Measurements from ENCODE around the gene LIMS3. TPM values are rescaled to one million over a fixed set of nuclear protein-coding genes. Genes with fewer than 3 reads are reported as not detected.
"Not testable (repeated sequence)": the region's sequence is repeated elsewhere in the genome, so short reads cannot be mapped to it uniquely, and the experiment has no call there.

Gene LIMS3, protein sequence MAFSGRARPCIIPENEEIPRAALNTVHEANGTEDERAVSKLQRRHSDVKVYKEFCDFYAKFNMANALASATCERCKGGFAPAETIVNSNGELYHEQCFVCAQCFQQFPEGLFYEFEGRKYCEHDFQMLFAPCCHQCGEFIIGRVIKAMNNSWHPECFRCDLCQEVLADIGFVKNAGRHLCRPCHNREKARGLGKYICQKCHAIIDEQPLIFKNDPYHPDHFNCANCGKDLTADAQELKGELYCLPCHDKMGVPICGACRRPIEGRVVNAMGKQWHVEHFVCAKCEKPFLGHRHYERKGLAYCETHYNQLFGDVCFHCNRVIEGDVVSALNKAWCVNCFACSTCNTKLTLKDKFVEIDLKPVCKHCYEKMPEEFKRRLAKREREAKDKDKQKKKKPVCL
- not detected in 2 replicates for total RNA-seq (2014; rRNA removed; shearing (Covaris generic))

DNA sequence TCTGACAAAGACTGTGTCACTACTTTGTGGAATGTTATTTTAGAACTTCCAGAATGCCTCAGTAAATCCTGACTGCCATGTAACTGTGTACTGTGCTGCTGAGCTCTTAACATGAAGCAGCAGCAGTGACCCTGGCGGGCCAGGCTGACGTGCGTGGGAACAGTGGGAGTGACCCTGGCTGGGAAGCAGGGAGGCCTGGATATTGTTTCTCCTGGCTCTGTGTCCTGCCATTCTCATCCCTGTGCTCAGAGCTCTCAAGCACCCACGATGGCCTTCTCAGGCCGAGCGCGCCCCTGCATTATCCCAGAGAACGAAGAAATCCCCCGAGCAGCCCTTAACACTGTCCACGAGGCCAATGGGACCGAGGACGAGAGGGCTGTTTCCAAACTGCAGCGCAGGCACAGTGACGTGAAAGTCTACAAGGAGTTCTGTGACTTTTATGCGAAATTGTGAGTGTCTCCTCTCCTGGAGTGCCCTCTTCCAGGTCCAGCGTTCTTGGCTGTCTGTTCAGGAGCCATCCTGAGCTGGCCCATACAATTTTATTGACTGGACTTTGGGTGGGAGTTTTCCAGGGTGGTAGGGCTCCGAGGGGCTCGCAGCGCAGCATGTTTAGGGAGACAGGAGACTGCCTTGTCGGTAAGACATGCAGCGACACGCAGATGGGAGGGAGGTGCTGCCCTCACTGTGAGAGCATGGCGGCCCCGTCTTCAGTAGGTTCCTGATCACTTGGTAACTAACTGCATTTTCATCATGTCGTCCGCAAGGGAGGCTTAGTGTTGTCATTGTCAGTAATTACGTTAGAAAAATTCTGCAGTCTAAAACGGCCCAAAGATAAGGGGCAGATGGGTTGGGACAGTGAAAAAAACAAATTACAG lies at the start of gene LIMS3:
Gene LIMS3, plus strand, starts transcription at position 227 of the 875 bp plus-strand sequence. Its CDS starts 41 bp downstream, at position 268.
- in situ Hi-C loops (cut with HindIII; ENCODE audit: low sequenced_read_pairs); DNase-seq (ENCODE audit: low spot score): not testable (repeated sequence)

DNA sequence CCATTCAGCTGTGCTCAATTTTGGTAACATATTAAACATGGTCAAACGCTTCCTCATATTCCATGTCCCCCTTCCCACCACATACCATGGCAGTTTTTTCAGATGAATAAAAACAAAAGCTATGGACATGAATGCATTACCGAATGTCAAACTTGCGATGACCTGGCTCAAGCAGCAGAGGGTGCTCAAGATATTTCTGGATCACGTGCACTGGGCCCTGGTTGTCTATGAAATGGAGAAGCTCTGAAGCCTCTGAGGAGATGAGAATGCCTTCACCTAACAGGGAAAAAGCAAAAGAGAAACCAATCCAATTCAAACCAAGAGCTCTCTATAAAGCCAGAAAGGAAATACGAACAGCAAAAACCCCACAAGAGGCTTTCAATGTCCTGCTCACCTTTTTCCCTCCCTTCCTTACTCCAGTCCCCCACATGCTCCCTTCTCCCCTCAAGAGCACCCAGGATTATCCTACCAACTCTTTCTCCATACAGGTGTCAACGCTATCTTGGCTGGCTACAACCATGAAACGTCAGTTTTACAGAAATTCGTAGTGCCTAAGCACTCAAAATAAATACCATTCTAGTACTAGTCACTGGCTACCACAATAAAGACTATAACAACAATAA lies 27.2 kb upstream of the LIMS3 start:
- in situ Hi-C loops (cut with HindIII; ENCODE audit: low sequenced_read_pairs), result not testable (repeated sequence)

DNA sequence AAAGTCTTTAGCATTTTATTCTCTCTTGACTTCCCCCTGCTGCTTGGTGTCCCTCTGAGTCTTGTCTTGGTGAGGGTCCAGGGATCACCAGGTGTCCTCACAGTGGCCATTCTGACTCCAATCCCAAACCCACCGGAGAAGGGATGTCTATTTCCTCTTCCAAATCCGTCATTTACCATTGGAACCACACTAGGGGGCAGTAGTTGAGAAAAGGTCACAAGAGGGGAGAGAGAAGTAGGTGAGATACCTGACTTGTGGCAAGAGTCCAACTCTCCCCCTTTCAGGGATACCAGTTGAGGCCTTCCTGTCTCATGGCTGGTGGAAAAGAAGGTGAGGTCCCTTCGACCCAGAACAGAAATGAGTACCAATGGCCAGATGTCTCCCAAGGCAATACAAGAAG lies 21.9 kb upstream of the LIMS3 start:
- in situ Hi-C loops (cut with HindIII; ENCODE audit: low sequenced_read_pairs); DNase-seq (ENCODE audit: low spot score): not testable (repeated sequence)

More for the DNA sequence above, 27.2 kb upstream of the LIMS3 start:
- DNase-seq (ENCODE audit: low spot score), result not testable (repeated sequence)

DNA sequence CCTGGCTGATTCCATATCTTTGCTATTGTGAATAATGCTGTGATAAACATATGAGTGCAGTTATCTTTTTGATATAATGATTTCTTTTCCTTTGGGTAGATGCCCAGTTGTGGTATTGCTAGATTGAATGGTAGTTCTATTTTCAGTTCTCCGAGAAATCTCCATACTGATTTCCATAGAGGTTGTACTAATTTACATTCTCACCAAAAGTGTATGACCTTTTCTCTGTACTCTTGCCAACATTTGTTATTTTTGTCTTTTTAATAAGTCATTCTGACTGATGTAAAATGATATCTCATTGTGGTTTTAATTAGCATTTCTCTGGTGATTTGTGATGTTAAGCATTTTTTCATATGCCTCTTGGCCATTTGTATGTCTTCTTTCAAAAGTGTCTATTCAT lies 16.4 kb upstream of the LIMS3 start:
- DNase-seq (ENCODE audit: low spot score); in situ Hi-C loops (cut with HindIII; ENCODE audit: low sequenced_read_pairs): not testable (repeated sequence)

DNA sequence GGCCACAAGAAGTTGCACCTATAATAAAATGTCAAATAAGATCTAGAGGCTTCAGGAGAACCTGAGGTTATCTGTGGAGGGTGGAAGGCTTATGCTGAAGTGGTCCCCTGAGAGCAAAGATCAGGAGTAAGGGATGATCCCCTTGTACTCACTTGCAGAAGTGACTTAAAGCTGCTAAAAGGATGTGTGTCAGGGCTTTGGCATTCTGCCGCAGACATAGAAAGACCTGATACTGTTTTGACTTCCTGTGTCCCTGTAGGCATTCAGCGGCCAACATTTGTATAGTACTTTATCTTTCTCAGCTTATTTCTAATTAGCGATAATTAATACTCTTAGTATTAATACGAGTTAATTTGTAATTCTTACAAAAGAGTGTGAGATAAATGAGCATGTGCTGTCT lies 10.1 kb upstream of the LIMS3 start:
- in situ Hi-C loops (cut with HindIII; ENCODE audit: low sequenced_read_pairs); DNase-seq (ENCODE audit: low spot score): not testable (repeated sequence)

DNA sequence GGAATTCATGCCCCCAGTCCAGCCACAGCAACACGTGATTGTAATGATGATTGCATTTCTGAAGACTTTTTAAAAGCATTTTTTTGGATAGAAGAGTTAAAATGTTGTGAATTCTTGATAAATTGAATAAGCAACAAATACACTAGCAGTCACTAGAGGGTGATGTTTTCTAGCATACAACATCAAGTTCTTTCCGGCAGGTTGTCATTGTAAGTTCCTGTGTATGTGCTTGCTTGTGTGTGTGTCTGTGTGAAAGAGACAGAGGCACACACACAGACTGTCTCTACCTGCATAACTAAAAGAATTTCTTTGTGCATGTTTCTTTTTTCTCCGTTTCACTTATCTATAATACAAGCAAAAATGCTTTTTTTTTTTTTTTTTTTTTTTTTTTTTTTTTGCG lies 8.6 kb upstream of the LIMS3 start:
- in situ Hi-C loops (cut with HindIII; ENCODE audit: low sequenced_read_pairs); DNase-seq (ENCODE audit: low spot score): not testable (repeated sequence)

DNA sequence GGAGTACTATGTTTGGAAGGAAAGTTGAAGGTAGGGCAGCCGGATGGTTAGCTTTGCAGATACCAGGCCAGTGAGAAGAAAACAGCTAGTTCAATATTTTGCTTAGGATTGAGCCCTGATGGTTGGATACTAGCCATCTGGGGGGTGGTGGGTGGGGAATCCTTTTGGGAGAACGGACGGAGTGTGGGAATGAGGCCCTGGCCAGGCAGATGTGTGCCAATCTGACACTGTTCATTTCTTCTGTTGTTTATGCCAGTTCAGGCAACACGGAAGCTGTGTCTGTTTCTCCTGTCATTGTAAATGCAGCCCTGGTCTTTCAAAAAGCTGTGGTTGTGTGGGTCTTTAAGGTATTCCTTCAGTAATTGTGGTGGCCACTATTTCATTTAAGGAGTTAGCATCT lies 7.5 kb upstream of the LIMS3 start:
- in situ Hi-C loops (cut with HindIII; ENCODE audit: low sequenced_read_pairs); DNase-seq (ENCODE audit: low spot score): not testable (repeated sequence)

DNA sequence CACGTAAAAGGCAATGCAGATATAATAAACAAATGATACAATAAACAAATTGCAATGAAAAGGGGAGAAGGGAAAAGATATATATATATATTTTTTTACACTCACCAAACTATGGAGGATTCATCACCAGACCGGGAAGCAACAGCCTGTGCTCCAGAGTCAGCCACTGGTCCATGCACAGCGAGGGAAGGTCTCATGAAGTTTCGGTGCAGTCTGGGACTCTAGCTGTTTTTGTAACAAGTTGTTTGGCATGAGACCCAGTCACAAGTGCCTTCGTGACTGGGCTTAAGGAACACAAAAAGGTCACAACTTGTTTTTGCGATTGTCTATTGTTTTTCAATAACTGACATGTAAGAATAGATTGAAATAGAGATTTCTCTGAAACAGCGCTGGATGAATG lies 4.8 kb upstream of the LIMS3 start:
- in situ Hi-C loops (cut with HindIII; ENCODE audit: low sequenced_read_pairs); DNase-seq (ENCODE audit: low spot score): not testable (repeated sequence)

DNA sequence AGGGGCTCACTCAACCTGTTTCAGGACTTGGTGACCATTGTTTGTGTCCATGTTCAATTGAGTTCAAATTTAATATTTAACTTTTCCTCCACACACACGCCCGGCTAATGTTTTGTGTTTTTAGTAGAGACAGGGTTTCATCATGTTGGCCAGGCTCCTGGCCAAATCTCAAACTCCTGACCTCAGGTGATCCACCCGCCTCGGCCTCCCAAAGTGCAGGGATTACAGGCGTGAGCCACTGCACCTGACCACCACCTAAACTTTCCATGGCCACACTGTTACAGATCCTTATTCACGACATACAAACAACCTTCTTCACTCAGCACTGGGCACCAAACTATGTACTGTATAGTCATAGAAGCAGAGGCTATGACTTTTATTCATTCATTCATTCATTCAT lies 4.3 kb upstream of the LIMS3 start:
- DNase-seq (ENCODE audit: low spot score); in situ Hi-C loops (cut with HindIII; ENCODE audit: low sequenced_read_pairs): not testable (repeated sequence)

DNA sequence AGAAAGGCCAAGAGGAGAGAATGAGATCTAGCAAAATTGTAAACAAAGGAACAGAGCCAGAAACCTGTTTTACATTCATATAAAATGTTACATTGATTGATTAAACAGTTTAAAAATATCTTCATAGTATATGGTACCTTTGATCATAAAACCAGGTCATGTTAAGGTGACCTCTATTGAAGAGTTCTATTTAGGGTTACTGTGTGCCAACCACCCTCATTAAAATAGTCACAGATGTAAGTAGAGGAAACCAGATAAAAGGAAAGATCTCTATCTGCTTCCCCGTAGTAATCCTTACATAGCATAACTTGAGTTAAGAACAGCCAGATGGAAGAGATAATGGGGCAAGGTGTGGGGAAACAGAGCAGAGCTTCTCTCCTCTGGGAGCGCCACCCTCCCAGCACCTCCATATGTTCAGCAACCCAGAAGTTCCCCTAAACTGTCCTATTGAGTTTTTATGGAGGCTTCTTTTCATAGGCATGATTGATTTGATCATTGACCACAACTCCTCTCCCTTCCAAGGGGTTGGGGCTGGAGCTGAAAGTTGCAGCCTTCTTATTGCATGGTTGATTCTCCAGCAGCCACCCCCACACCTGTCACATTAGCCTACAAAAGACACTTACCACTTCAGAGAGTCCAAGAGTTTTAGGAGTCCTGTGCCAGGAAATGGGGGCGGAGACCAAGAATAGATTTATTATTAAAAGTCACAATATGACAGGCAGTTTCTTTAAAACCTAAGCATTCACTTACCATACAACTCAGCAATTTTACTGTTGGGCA lies 3.2 kb upstream of the LIMS3 start:
- in situ Hi-C loops (cut with HindIII; ENCODE audit: low sequenced_read_pairs); DNase-seq (ENCODE audit: low spot score): not testable (repeated sequence)

DNA sequence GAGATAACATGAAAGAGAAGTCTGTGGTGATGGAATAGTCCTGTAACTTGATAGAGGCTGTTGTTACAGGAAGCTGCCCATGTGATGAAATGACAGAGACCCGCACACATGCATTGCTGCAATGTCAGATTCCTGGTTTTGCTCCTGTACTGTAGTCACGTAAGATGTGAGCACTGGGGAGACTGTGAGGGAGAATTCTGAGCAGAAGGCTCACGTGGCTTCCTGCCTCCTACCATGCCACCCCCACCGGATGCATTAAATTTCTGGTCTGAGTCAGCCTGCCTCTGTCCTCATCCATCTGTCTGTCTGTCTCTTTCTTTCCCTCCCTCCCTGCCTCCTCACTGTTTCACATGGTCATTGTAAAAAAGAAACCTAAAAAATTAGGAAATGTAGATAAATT lies 2.3 kb upstream of the LIMS3 start:
- DNase-seq (ENCODE audit: low spot score); in situ Hi-C loops (cut with HindIII; ENCODE audit: low sequenced_read_pairs): not testable (repeated sequence)

DNA sequence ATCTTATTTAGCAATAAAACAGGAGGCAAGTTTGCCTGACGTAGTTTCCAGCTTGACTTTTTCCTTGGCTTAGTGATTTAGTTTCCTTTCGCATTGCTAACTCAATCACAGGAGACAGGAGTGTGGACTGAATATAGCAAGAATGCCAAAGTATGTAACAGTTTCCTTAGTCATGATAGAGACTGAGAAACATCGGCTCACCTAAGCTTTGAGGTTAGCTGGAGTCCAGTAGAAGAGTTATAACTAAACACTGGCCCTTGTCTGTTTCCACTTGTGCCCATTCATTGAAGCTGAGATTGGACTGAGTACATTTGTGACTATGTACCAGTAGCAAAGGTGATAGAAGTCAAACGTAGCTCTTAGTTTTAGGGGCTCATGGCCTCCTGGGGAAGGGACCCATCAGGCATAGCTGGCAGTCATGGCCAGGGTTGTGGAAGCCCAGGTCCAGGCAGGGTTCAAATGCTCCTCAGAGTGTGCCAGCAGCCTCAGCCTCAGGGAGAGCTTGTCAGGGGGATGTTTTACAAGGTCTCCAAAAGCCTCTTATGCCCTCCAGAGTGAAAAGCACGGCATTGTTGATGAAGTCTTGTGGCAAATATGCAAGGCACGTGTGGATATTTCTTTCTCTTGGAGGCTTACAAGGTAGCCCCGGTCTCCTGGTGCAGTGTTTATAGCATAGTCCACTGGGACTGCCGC lies 573 bp upstream of the LIMS3 start:
- in situ Hi-C loops (cut with HindIII; ENCODE audit: low sequenced_read_pairs); DNase-seq (ENCODE audit: low spot score): not testable (repeated sequence)

DNA sequence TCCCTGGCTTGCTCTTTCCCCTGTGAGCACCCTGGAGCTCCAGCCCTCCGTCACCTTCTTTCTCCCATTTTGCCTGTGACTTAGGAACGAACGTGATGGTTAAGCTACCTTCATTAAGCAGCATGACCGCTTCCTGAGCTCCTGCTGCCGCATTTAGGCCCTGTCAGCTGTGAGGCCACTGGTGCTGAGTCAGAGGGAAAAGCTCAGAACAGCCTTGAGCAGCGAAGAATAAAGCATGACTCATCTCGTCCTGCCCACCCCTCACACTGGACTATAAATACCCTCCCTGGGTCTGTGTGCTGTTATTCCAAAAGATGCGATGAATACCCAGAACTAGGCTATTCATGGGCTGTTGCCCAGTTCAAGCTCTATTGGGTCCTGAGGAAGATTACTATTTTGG lies 7.3 kb downstream of the LIMS3 start:
- DNase-seq (ENCODE audit: low spot score); in situ Hi-C loops (cut with HindIII; ENCODE audit: low sequenced_read_pairs): not testable (repeated sequence)

DNA sequence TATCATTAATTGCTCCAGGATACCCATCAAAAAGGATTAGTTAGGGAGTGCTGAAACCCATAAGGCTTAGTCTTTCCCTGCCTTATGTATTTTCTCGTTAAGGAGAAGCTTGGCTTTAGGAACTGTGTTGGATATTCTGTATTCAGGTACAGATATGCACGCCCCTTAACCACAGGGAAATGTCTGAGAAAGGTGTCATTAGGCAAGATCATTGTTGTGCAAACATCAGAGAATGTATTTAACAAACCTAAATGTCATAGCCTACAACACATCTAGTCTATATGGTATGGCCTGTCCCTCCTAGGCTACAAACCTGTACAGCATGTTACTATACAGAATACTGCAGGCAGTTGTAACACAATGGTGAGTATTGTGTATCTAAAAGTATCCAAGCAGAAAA lies 10.1 kb downstream of the LIMS3 start:
- DNase-seq (ENCODE audit: low spot score); in situ Hi-C loops (cut with HindIII; ENCODE audit: low sequenced_read_pairs): not testable (repeated sequence)

DNA sequence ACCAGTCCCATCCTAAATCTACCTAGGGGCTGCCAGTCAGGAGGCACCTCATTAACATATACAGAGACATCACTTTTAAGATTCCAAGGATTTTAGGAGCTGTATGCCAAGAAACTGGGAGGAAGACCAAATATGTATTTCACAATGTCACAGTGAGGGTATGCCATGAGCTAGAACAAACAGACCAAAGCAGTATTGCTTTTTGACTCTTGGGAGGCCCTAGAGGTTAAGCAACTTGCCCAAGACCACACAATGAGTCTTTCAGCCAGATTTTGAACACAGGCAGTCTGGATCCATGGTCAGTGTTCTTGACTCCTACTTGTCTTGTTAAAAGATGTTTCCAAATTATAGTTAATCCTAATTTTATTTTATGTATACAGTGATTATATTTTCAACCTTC lies 12.3 kb downstream of the LIMS3 start:
- DNase-seq (ENCODE audit: low spot score); in situ Hi-C loops (cut with HindIII; ENCODE audit: low sequenced_read_pairs): not testable (repeated sequence)

DNA sequence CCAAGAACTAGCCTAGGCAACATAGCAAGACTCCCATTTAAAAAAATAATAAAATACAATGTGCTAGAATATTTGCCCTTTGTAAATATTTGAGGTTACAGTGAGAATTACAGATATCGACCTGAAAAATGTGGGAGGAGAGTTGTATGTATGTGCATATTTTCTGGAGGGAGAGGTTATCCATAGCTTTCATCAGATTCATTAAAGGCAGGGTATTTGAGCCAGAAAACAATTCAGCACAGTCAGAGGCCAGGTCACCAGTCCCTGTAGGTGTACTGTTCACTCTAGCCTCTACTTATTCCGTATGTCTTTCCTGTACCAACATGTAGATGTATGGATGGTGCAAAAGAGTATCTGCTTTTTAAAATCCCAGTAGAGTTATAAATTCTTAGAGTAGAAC lies 15.4 kb downstream of the LIMS3 start:
- in situ Hi-C loops (cut with HindIII; ENCODE audit: low sequenced_read_pairs); DNase-seq (ENCODE audit: low spot score): not testable (repeated sequence)

DNA sequence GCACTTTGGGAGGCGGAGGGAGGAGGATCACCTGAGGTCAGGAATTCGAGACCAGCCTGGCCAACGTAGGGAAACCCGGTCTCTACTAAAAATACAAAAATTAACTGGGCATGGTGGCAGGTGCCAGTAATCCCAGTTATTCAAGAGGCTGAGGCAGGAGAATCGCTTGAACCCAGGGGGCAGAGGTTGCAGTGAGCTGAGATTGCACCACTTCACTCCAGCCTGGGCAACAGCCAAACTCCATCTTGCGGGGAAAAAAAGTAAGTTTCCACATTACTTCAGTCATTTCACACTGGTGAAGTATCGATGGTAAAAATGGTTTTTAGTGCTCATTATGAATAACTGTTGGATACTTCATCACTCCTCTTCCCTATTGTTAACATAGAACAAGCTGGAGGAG lies 16.1 kb downstream of the LIMS3 start:
- DNase-seq (ENCODE audit: low spot score); in situ Hi-C loops (cut with HindIII; ENCODE audit: low sequenced_read_pairs): not testable (repeated sequence)

DNA sequence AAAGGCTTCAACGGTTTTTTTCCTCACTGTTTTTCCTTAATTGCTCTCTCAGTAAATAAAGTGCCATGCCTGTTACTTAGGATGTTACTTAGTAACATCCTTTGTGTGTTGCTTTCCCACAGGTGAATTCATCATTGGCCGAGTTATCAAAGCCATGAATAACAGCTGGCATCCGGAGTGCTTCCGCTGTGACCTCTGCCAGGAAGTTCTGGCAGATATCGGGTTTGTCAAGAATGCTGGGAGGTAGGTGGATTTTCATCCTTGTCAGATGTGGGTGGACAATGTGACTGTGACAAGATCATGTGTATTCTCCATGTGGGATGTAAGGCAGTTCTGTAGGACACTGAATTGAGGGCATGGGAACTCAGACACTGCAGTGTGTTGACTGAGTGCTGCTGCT lies 17.3 kb downstream of the LIMS3 start:
- in situ Hi-C loops (cut with HindIII; ENCODE audit: low sequenced_read_pairs); DNase-seq (ENCODE audit: low spot score): not testable (repeated sequence)

Measured in G401 (cell line).